CD4-positive, alpha-beta memory T cell (primary cell): ENCODE data around the gene OR51G1. TPM values are rescaled to one million over a fixed set of nuclear protein-coding genes. Genes with fewer than 3 reads are reported as not detected.
"Not testable (repeated sequence)": the region's sequence is repeated elsewhere in the genome, so short reads cannot be mapped to it uniquely, and the experiment has no call there.

Experiments used
- CTCF ChIA-PET: fragments of 350-600 bp; sonication (Branson Sonifier 250); formaldehyde crosslinking; loops from one replicate; lab custom pipeline; 2021; ENCODE audit warnings: inconsistent platforms; ENCODE audit not compliant: partially characterized antibody; lab: Charles Lee
- POLR2A ChIA-PET: fragments of 350-600 bp; sonication (Branson Sonifier 250); formaldehyde crosslinking; loops from one replicate; lab custom pipeline; 2021; ENCODE audit not compliant: partially characterized antibody; lab: Charles Lee
- DNase-seq, 5 donors: peaks; one replicate each; pipeline versions ENCODE4 v3.0.0 to v3.0.0-alpha.2; 2020 to 2022; ENCODE audit warnings: mixed read lengths in 1 of 5
- H3K27ac ChIP-seq: one replicate; pipeline ENCODE4 v1.7.0; 2013; ENCODE audit warnings: low read depth, low read length
- H3K27me3 ChIP-seq: 2 replicates; pipeline ENCODE4 v1.7.0; 2013; ENCODE audit warnings: mild to moderate bottlenecking, low read length, moderate library complexity; ENCODE audit not compliant: insufficient read depth
- H3K36me3 ChIP-seq: 2 replicates; pipeline ENCODE4 v1.7.0; 2013; ENCODE audit warnings: mild to moderate bottlenecking, low read length, moderate library complexity; ENCODE audit not compliant: insufficient read depth
- H3K4me1 ChIP-seq: 2 replicates; pipeline ENCODE4 v1.7.0; 2013; ENCODE audit warnings: mild to moderate bottlenecking, low read length, moderate library complexity; ENCODE audit not compliant: insufficient read depth
- H3K4me3 ChIP-seq, 2 donors: one replicate each; pipeline ENCODE4 v1.7.0; 2013; ENCODE audit warnings: low read length in 2 of 2, mild to moderate bottlenecking in 1 of 2
- H3K9me3 ChIP-seq, 2 donors: one replicate each; pipeline ENCODE4 v1.7.0; 2013; ENCODE audit warnings: low read length in 2 of 2, control low read depth in 1 of 2; ENCODE audit not compliant: control insufficient read depth in 1 of 2
- H3K27ac Mint-ChIP-seq, 7 donors: one replicate each; pipeline ENCODE4 v1.8.0; 2020 to 2021; ENCODE audit warnings: mixed read lengths in 7 of 7, mild to moderate bottlenecking in 6 of 7, inconsistent platforms in 3 of 7, moderate library complexity in 3 of 7
- H3K27me3 Mint-ChIP-seq, 2 donors: one replicate each; pipeline ENCODE4 v1.8.0; 2020 to 2021; ENCODE audit warnings: mixed read lengths in 2 of 2
- H3K36me3 Mint-ChIP-seq, 2 donors: one replicate each; pipeline ENCODE4 v1.8.0; 2020 to 2021; ENCODE audit warnings: mixed read lengths in 2 of 2, inconsistent platforms in 1 of 2, mild to moderate bottlenecking in 1 of 2
- H3K4me1 Mint-ChIP-seq, 4 donors: one replicate each; pipeline ENCODE4 v1.8.0; 2020 to 2021; ENCODE audit warnings: mixed read lengths in 4 of 4, mild to moderate bottlenecking in 1 of 4
- H3K4me3 Mint-ChIP-seq, 8 donors: one replicate each; pipeline ENCODE4 v1.8.0; 2020 to 2021; ENCODE audit warnings: mixed read lengths in 8 of 8, mild to moderate bottlenecking in 7 of 8, moderate library complexity in 6 of 8, inconsistent platforms in 3 of 8
- H3K9me3 Mint-ChIP-seq, 8 donors: one replicate each; pipeline ENCODE4 v1.8.0; 2020 to 2021; ENCODE audit warnings: mixed read lengths in 8 of 8, mild to moderate bottlenecking in 5 of 8, inconsistent platforms in 3 of 8, moderate library complexity in 1 of 8
- intact Hi-C: fragments of 100-400 bp; cut with micrococcal nuclease; formaldehyde crosslinking; loops from one replicate; pipeline ENCODE4 v1.15.1; 2023
- polyA plus RNA-seq, 2 donors: library from polyadenylated mRNA; unstranded; fragments of 300-500 nt; fragmentation: Illumina TruSeq; gene quantifications; one replicate each; pipeline ENCODE4 v1.2.3, GENCODE V29; 2021
- total RNA-seq, 2 experiments: library from RNA; stranded (reverse); gene quantifications; one replicate each; pipeline ENCODE4 v1.2.3, GENCODE V29; 2021

Gene OR51G1
- not detected for total RNA-seq
- not detected for polyA plus RNA-seq

GRCh38 chr11:4924239-4924638, at the start of gene OR51G1:
OR51G1 (minus strand) TSS chr11:4924339; CDS start chr11:4924339, 0 bp downstream.
- Mint-ChIP-seq H3K4me3 (no peak within 1 kb of the TSS), H3K27me3 (peaks cover 0 to 3% of the 10 kb centered on the region in 2 donors), H3K4me1 (no peaks in the 10 kb centered on the region), H3K27ac (no peak within 1 kb of the TSS), H3K9me3 (peaks cover 0 to under 1% (median 0%) of the 10 kb centered on the region in 8 donors), H3K36me3 (no peaks in the 10 kb centered on the region)
- DNase-seq, result no peak
- Histone ChIP-seq H3K27me3 (no peaks in the 10 kb centered on the region), H3K4me1 (no peaks in the 10 kb centered on the region), H3K27ac (no peak within 1 kb of the TSS), H3K36me3 (no peaks in the 10 kb centered on the region), H3K9me3 (no peaks in the 10 kb centered on the region), H3K4me3 (no peak within 1 kb of the TSS)
- POLR2A ChIA-PET, result no interaction called here
- CTCF ChIA-PET, result no interaction called here
- intact Hi-C loops, result no loop called here

GRCh38 chr11:4962816-4963215, 38.7 kb upstream of the OR51G1 start:
- no peaks in the 10 kb centered on the region for H3K36me3 ChIP-seq
- no peak for DNase-seq
- Mint-ChIP-seq H3K9me3 (peaks cover 0 to 11% (median 0%) of the 10 kb centered on the region in 8 donors), H3K4me1 (no peaks in the 10 kb centered on the region), H3K27ac (no peak overlapping the region), H3K4me3 (no peak overlapping the region), H3K27me3 (peaks cover 0 to 2% of the 10 kb centered on the region in 2 donors), H3K36me3 (no peaks in the 10 kb centered on the region)
- H3K9me3 ChIP-seq, result no peaks in the 10 kb centered on the region
- POLR2A ChIA-PET, result interaction anchor here (0.6 kb wide), 1 partner anchor 36 kb away, joined by 4 read pairs; no protein-coding TSS in a partner anchor
- H3K4me3 ChIP-seq, result no peak overlapping the region
- CTCF ChIA-PET, result no interaction called here
- H3K4me1 ChIP-seq, result no peaks in the 10 kb centered on the region
- H3K27ac ChIP-seq, result no peak overlapping the region
- no peaks in the 10 kb centered on the region for H3K27me3 ChIP-seq
- intact Hi-C loops, result no loop called here

GRCh38 chr11:4960877-4961276, 36.7 kb upstream of the OR51G1 start:
- Histone ChIP-seq H3K27me3 (no peaks in the 10 kb centered on the region), H3K4me1 (no peaks in the 10 kb centered on the region), H3K27ac (no peak overlapping the region), H3K4me3 (no peak overlapping the region), H3K36me3 (no peaks in the 10 kb centered on the region), H3K9me3 (no peaks in the 10 kb centered on the region)
- Mint-ChIP-seq H3K27me3 (peaks cover 0 to 2% of the 10 kb centered on the region in 2 donors), H3K27ac (no peak overlapping the region), H3K4me1 (no peaks in the 10 kb centered on the region), H3K4me3 (no peak overlapping the region), H3K36me3 (no peaks in the 10 kb centered on the region), H3K9me3 (peaks cover 0 to 11% (median 0%) of the 10 kb centered on the region in 8 donors)
- ChIA-PET POLR2A (no interaction called here), CTCF (no interaction called here)
- DNase-seq, result no peak
- intact Hi-C loops, result no loop called here

- H3K4me1 Mint-ChIP-seq, result no peaks in the 10 kb centered on the region
- ChIA-PET POLR2A (no interaction called here), CTCF (no interaction called here)
- no peak overlapping the region for H3K27ac Mint-ChIP-seq
- H3K4me3 Mint-ChIP-seq, result no peak overlapping the region
- peaks cover 0 to 5% (median 0%) of the 10 kb centered on the region in 8 donors for H3K9me3 Mint-ChIP-seq
- DNase-seq, result no peak
- Histone ChIP-seq H3K27ac (no peak overlapping the region), H3K4me3 (no peak overlapping the region), H3K9me3 (no peaks in the 10 kb centered on the region), H3K27me3 (no peaks in the 10 kb centered on the region), H3K4me1 (no peaks in the 10 kb centered on the region), H3K36me3 (no peaks in the 10 kb centered on the region)
- no peaks in the 10 kb centered on the region for H3K36me3 Mint-ChIP-seq
- H3K27me3 Mint-ChIP-seq, result peaks cover 0 to 2% of the 10 kb centered on the region in 2 donors
- intact Hi-C loops, result no loop called here
Measured at GRCh38 chr11:4957396-4957795, 33.3 kb upstream of the OR51G1 start.

- H3K27ac Mint-ChIP-seq, H3K4me3 ChIP-seq, H3K27me3 Mint-ChIP-seq, H3K4me3 Mint-ChIP-seq, H3K4me1 ChIP-seq, H3K27me3 ChIP-seq, H3K4me1 Mint-ChIP-seq, DNase-seq, H3K9me3 ChIP-seq, POLR2A ChIA-PET, H3K36me3 ChIP-seq, CTCF ChIA-PET, intact Hi-C loops, H3K27ac ChIP-seq, H3K9me3 Mint-ChIP-seq, H3K36me3 Mint-ChIP-seq: not testable (repeated sequence)
Measured at GRCh38 chr11:4955613-4956012, 31.5 kb upstream of the OR51G1 start, which contains the start of gene OR51A2. OR51A2 (minus strand) TSS chr11:4955713; CDS start chr11:4955713, 0 bp downstream.

- Histone ChIP-seq H3K9me3 (no peaks in the 10 kb centered on the region), H3K27me3 (no peaks in the 10 kb centered on the region), H3K4me1 (no peaks in the 10 kb centered on the region), H3K36me3 (no peaks in the 10 kb centered on the region), H3K4me3 (no peak within 1 kb of the TSS), H3K27ac (no peak within 1 kb of the TSS)
- no peak within 1 kb of the TSS for H3K4me3 Mint-ChIP-seq
- no peaks in the 10 kb centered on the region for H3K27me3 Mint-ChIP-seq
- no peaks in the 10 kb centered on the region for H3K36me3 Mint-ChIP-seq
- CTCF ChIA-PET, result no interaction called here
- H3K9me3 Mint-ChIP-seq, result peaks cover 0 to 2% (median 0%) of the 10 kb centered on the region in 8 donors
- no peaks in the 10 kb centered on the region for H3K4me1 Mint-ChIP-seq
- intact Hi-C loops, result no loop called here
- POLR2A ChIA-PET, result no interaction called here
- no peak within 1 kb of the TSS for H3K27ac Mint-ChIP-seq
- no peak for DNase-seq
Measured at GRCh38 chr11:4947505-4947904, 23.4 kb upstream of the OR51G1 start, which contains the start of gene OR51A4. OR51A4 (minus strand) TSS chr11:4947605; CDS start chr11:4947100, 505 bp downstream.

GRCh38 chr11:4936745-4937144, 12.6 kb upstream of the OR51G1 start:
- Histone ChIP-seq H3K27me3 (no peaks in the 10 kb centered on the region), H3K4me3 (no peak overlapping the region), H3K27ac (no peak overlapping the region), H3K9me3 (no peaks in the 10 kb centered on the region), H3K4me1 (no peaks in the 10 kb centered on the region), H3K36me3 (no peaks in the 10 kb centered on the region)
- no peaks in the 10 kb centered on the region for H3K4me1 Mint-ChIP-seq
- no peaks in the 10 kb centered on the region for H3K36me3 Mint-ChIP-seq
- no peak overlapping the region for H3K4me3 Mint-ChIP-seq
- H3K9me3 Mint-ChIP-seq, result peaks cover 0 to 2% (median 0%) of the 10 kb centered on the region in 8 donors
- no peak overlapping the region for H3K27ac Mint-ChIP-seq
- intact Hi-C loops, result no loop called here
- no peak for DNase-seq
- ChIA-PET CTCF (no interaction called here), POLR2A (no interaction called here)
- peaks cover 0 to 2% of the 10 kb centered on the region in 2 donors for H3K27me3 Mint-ChIP-seq
